Stimulated activated CD8-positive, alpha-beta memory T cell treated with anti-CD3 and anti-CD28 coated beads, Interleukin-15, amount 100 ng/mL, for 1 hour (primary cell): Measurements from ENCODE around the gene PTPRM.

Source experiments
- DNase-seq: peaks from one replicate; pipeline ENCODE4 v3.0.0-alpha.2; 2020; ENCODE audit warnings: low read depth

The PTPRM gene

DNA sequence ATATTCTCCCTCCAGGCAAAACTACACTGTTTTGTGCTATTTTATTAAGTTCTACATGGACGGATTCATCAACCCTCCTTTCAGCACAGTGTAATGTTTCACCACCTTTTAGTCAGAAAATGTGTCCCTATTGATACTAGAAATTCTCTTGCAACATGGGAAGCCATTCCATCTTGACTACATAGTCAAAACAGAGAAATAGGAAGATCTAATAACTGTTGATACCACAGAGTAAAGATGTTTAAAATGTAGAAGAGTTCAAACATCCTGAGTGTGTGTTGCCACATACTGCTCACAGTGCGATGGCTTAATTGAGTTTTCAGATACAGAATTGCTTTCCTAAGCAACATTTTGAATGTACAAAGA is 549.9 kb downstream of the PTPRM start:
- DNase-seq: no peak

- DNase-seq: no peak
Observed at GRCh38 chr18:8121101-8121500, 554.0 kb downstream of the PTPRM start.

DNA sequence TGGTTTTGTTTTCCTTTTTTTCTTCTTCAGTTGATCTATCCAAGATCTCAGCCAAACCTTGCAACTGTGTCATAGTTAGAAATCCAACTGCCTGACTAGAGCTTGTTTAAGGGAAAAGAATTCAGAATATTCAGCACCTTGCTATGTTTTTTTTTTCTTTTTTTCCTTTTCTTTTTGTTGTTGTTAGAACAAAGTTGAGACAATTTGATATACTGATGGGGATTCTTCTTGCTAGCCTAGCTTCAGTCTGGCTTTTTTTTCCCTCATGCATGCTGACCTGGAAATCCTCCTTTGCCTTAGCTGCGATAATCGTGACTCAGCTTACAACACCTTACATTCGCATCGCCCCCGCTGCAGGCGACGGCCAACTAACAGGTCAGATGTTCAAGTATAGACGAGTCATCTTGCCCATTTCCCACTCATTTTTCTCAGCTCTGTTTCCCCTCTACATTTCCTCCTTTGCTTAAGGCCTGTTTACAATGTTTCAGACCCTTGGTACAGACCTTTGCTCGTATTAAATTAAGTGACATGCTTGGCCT is 554.9 kb downstream of the PTPRM start:
- DNase-seq: no peak

GRCh38 chr18:8124232-8125146 is 557.4 kb downstream of the PTPRM start:
- no peak for DNase-seq

- DNase-seq: no peak
Observed at GRCh38 chr18:8130096-8130495, 563.0 kb downstream of the PTPRM start.

DNA sequence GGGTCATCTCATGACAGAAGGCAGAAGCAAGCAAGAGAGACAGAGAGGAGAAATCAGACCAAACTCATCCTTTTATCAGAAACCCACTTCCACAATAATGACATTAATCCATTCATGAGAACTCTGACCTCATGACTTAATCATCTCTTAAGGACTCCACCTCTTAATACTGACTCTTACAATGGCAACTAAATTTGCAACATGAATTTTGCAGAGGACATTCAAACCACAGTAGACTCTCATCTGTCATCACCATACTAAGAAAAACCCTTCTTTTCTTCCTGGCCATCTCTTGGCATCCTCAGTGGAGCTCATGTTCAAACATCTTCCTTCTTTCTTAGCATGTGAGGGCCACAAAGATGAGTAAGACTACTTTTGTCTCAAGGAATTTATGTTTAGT is 565.9 kb downstream of the PTPRM start:
- no peak for DNase-seq

DNA sequence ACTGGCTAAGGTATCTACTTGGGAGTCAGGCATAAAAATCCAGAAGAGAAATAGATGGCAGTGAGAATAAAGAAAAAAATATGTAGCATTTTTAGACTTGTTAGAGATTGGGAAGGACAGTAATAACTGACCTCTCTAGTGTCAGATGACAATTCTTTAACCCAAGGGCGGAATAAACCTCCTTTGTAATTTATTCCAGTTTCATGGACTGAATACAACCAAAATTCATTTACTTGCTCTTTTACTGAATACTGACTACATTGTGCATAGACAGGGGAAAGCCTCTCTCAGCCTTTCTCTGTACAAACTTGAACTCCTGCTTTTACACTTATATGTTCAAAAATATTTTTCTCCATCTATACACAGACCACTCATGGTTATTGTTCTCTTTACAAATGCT is 566.8 kb downstream of the PTPRM start:
- no peak for DNase-seq

- no peak for DNase-seq
Observed at GRCh38 chr18:8139127-8139527, 572.0 kb downstream of the PTPRM start.

DNA sequence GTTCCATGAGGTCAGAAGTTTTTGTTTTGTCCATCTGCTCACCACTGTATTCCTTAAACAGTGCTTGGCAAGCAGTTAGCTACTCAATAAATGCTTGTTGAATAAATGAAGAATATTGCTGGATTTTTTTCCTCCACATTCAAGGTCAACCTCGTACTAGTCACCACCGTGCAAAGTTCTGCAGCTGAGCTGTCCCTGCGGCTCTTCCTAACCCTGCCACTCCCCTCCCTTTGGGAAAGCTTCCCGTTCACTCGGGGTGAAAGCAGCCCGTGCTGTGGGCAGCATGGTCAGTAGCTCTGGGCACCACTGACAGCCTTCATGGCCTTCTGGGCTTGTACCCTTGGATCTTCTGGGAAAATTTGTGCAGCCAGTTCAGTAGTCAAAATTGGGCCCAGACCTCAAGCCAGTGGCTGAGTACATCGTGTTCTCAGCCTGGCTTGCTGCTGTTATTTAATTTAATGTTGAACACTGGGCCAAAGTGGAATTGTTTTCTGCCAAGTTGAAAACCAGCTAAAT is 572.8 kb downstream of the PTPRM start:
- no peak for DNase-seq

- DNase-seq: no peak
Observed at GRCh38 chr18:8140841-8141501, 573.9 kb downstream of the PTPRM start.

DNA sequence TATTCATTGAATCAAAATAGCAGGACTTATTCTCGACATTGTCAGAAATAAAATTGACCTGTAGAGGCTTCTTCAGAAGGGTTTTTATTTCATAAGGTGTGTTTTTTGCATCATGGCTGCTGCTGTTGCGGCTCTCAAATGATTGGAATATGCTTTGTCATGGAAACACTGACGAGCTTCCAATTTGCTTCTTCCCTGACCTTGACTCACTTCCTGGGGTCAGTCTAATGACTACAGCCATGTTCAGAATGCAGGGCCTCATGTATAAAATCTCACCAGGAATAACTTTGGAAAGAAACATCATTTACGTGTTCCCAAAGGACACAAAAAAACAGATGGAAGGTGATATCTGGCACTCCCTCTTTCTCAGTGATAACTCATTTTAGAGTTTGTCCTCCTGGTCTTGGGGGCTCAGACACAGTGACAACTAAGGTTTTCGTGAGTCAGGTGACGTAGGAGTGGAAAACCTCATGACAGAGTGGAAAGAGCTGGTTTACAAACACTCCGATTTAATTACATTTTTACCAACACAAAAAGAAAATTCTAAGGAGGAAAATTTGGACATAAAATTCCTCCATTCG is 575.1 kb downstream of the PTPRM start:
- DNase-seq: no peak

DNA sequence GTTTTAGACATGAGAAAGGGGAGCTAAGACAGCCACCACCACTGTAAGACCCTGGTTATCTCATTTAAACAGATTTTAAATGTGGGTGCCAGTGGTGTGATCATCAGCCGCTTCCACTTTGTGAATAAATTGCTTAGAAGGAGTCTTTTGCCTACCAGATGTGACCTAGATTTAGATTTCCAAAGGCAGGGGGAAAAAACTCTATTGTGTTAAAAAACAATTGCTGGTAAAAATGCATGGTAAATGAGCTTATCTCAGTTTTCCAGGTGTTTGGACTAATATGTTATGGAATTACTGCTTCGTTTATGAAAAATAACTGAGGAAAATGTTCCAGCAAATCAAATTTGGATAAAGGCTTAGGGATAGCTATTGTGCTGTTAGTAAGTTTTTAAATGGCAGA is 575.8 kb downstream of the PTPRM start:
- no peak for DNase-seq

DNA sequence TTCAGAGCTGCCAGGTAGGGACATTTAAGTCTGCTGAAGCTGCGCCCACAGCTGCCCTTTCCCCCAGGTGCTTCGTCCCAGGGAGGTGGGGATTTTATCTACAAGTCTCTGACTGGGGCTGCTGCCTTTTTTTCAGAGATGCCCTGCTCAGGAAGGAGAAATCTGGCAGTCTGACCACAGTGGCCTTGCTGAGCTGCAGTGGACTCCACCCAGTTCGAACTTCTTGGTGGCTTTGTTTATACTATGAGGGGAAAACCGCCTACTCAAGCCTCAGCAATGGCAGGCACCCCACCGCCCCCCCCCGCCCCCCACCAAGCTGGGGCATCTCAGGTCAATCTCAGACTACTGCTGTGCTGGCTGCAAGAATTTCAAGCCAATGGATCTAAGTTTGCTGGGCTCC is 584.1 kb downstream of the PTPRM start:
- DNase-seq: no peak

DNA sequence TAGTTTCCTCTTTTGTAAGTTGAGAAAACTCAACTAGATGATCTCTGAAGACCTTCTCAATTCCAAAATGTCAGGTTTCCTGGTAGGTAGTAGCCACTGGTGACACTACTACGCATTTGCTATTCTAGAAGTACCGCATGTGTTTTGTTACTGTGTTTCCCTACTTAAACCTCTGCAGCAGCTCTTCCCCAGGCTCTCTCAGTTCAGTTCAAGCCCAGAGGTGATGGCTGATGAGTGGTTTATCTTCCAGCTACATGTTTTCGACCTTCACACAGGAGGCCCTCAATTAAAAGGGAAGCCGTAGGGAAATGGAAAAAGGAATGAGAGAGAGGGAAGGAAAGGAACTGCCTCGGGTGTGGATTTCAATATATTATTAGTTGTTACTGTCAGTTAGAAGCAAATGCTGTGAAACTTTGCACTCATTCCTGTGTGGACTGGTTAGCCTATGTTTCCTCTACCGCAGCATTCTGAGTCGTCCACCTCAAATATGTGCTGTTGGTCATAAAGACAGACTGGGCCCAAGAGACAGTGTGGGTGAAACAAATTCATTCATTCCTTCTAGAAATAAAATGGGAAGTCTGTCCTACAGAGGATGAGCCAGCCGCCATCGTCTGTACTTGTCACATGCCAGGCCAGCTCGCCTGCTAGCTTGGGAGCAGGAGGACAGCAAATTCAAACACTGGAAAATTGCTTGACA is 586.9 kb downstream of the PTPRM start:
- DNase-seq: no peak

GRCh38 chr18:8162802-8163201 is 595.7 kb downstream of the PTPRM start:
- DNase-seq: no peak

DNA sequence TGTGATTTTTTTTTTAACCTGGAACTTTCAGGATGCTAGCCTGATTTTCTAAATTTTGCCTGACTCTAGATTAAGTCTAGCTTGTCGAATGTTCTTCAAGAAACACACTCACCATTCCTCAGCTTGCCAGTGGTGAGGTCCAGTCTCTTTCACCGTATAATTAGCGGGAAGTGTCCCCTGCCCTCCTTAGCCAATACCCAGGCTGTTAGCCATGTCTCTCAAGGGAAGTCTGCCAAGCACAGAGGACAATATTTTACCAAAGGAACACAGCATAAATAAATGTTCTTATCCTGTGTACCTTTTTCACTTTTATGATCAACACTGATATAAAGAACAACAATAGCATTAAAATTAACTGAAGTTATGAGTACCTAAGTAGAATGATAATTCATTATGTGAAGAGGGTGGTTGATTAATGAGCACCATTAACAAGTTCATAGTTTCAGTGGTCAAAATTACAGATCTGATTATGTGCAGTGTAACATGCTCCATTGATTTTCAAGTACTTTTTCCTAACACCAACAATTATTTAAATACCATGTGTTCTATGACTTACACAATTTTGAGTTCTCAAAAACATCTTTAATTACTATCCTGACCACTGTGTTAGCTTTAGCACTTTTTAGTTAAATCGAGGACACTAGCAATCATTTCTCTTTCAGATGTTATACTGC is 596.3 kb downstream of the PTPRM start:
- no peak for DNase-seq

DNA sequence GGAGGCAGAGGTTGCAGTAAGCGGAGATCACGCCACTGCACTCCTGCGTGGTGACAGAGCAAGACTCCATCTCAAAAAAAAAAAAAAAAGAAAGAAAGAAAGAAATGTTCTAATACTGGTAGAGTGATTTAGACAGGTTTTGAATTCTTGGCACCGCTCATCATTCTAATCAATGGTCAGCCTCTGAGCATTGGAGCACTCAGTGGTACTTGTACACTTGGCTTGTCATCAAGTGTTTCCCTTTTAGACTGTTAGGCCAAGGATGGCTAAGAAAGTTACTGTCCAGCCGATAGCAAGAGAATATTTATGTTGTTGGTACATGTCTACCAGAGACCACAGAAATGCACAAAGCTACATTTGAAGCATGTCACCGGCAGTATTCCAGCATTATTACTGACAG is 598.0 kb downstream of the PTPRM start:
- no peak for DNase-seq

GRCh38 chr18:8167026-8167425 is 599.9 kb downstream of the PTPRM start:
- no peak for DNase-seq

DNA sequence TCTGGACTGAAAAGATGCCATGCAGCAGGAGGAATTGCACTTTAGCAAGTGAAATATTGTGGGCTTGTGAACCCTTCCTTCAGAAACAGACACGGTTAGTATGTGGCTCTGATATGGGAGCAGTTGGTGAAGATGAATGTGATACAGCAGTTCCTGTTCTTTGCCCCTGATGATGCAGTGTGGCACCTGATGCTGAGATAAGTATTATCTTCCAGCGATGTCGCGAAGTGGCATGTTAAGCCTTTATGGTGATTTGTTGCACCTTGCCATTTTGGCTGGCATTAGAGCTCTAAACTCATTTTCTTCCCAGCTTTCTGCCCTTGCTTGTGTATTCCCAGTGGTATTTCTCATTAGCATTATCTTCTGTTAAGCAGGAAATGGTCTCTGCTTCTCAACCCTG is 600.6 kb downstream of the PTPRM start:
- no peak for DNase-seq

DNA sequence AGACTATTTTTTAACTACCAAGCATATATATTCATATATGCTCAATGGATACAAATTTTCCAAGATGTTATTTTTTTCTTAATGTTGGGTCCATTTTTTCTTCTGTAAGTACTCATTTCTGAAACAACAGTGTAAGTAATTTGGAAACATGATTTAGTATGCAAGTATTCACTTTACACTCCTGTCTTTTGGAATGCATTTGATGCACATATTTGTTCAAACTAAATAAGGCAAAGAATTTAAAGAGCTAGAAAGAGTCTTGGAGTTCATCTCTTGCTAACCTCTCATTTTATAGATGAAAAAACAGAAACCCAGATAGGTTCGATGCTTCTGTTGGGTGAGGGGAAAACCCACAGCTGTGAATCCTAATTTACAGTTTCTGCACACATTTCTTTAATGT is 602.6 kb downstream of the PTPRM start:
- no peak for DNase-seq

DNA sequence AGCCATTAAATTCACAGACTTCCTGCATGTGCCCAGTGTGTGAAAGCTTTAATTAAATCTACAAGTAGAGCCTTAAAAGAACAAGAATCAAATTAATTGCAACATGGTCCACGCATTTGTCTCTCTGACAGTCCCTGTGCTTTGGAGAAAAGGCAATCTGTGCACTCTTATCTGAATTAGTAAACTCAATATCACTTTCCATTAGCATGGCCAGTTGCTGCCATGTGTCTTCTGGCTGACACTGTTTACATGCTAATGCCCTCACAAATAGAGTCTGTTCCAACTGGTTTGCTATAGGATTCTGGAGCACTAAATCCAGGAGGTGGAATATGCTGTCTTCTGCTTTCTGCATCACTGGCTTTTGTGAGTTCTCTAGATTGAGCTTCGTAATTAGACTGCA is 607.7 kb downstream of the PTPRM start:
- DNase-seq: no peak
